A549 (cell line): ENCODE measurements around the gene BCLAF1. TPM values are rescaled to one million over a fixed set of nuclear protein-coding genes. Genes with fewer than 3 reads are reported as not detected.

Experiments used
- CBX2 ChIP-seq: fragments of 200-600 bp; sonication (generic); IDR thresholded peaks from 2 replicates; pipeline ENCODE4 v1.6.1; 2016; ENCODE audit warnings: low read depth, mild to moderate bottlenecking, borderline replicate concordance
- CEBPB ChIP-seq, 2 experiments: fragments of >200 bp in 1 of 2; sonication (Bioruptor Twin) in 1 of 2; formaldehyde crosslinking in 1 of 2; IDR thresholded peaks; 2 replicates each; pipeline ENCODE4 v1.6.1; 2012 to 2016
- FOSB ChIP-seq: fragments of 250-450 bp; sonication (Bioruptor Pico); IDR thresholded peaks from 2 replicates; pipeline ENCODE4 v1.5.0; 2020; ENCODE audit warnings: mild to moderate bottlenecking, moderate library complexity
- FOSL2 ChIP-seq, 2 experiments: fragments of 450-650 bp in 1 of 2; fragments of >200 bp in 1 of 2; sonication (Bioruptor Twin) in 1 of 2; formaldehyde crosslinking; IDR thresholded peaks; 2 replicates each; pipeline versions ENCODE4 v1.5.0 to v1.6.1; 2016 to 2020; ENCODE audit warnings: mild to moderate bottlenecking in 1 of 2, moderate library complexity in 1 of 2
- HOXB13 ChIP-seq: fragments of 250-450 bp; sonication (Bioruptor Pico); IDR thresholded peaks from 2 replicates; pipeline ENCODE4 v1.5.0; 2020; ENCODE audit warnings: low read depth, mild to moderate bottlenecking, moderate library complexity
- KDM1A ChIP-seq: fragments of 200-600 bp; sonication (generic); IDR thresholded peaks from 2 replicates; pipeline ENCODE4 v1.6.1; 2016; ENCODE audit warnings: low read depth, mild to moderate bottlenecking
- MAFK ChIP-seq: fragments of 450-650 bp; IDR thresholded peaks from 2 replicates; pipeline ENCODE4 v1.6.1; 2014; ENCODE audit not compliant: partially characterized antibody
- MAZ ChIP-seq: fragments of 150-350 bp; IDR thresholded peaks from 2 replicates; pipeline ENCODE4 v1.6.1; 2014; ENCODE audit warnings: antibody characterized with exemption, low read depth, low read length, borderline replicate concordance
- NFE2L2 ChIP-seq: fragments of 150-350 bp; conservative IDR thresholded peaks from 2 replicates; pipeline ENCODE4 v1.6.1; 2014; ENCODE audit warnings: low read length
- POLR2A ChIP-seq: IDR thresholded peaks from 2 replicates; pipeline ENCODE4 v1.6.1; 2012; ENCODE audit warnings: mild to moderate bottlenecking, low read length
- RAD21 ChIP-seq, 2 experiments: fragments of >200 bp in 1 of 2; sonication (Bioruptor Twin) in 1 of 2; formaldehyde crosslinking in 1 of 2; IDR thresholded peaks in 1 of 2; conservative IDR thresholded peaks in 1 of 2; 2 replicates in 1 of 2; 3 replicates in 1 of 2; pipeline ENCODE4 v1.6.1; 2012 to 2018; ENCODE audit warnings: inconsistent platforms in 1 of 2
- RARB ChIP-seq: fragments of 250-450 bp; sonication (Bioruptor Pico); IDR thresholded peaks from 2 replicates; pipeline ENCODE4 v1.8.0; 2021; ENCODE audit warnings: mild to moderate bottlenecking, moderate library complexity
- RCOR1 ChIP-seq: fragments of 150-350 bp; IDR thresholded peaks from 2 replicates; pipeline ENCODE4 v1.6.1; 2014; ENCODE audit warnings: antibody characterized with exemption, low read length, low read depth
- RFX5 ChIP-seq: fragments of 450-650 bp; IDR thresholded peaks from 2 replicates; pipeline ENCODE4 v1.7.1; 2014; ENCODE audit warnings: antibody characterized with exemption, mild to moderate bottlenecking, moderate library complexity
- RNF2 ChIP-seq: fragments of 200-600 bp; sonication (generic); IDR thresholded peaks from 2 replicates; pipeline ENCODE4 v1.6.1; 2016; ENCODE audit warnings: low read depth, mild to moderate bottlenecking, antibody characterized with exemption, moderate library complexity, borderline replicate concordance
- SMC3 ChIP-seq: fragments of >200 bp; sonication (Bioruptor Twin); formaldehyde crosslinking; IDR thresholded peaks from 3 replicates; pipeline ENCODE4 v1.6.1; 2018; ENCODE audit warnings: inconsistent platforms
- TP53 ChIP-seq: fragments of 250-450 bp; sonication (Bioruptor Pico); IDR thresholded peaks from 2 replicates; pipeline ENCODE4 v1.5.0; 2021; ENCODE audit warnings: mild to moderate bottlenecking, moderate library complexity
- ZFP36 ChIP-seq: fragments of 450-650 bp; IDR thresholded peaks from 2 replicates; pipeline ENCODE4 v1.6.1; 2014; ENCODE audit warnings: borderline replicate concordance; ENCODE audit not compliant: partially characterized antibody
- ZSCAN20 ChIP-seq: fragments of 250-450 bp; sonication (Bioruptor Pico); IDR thresholded peaks from 2 replicates; pipeline ENCODE4 v1.8.0; 2022; ENCODE audit warnings: mild to moderate bottlenecking, moderate library complexity
- polyA plus RNA-seq, 4 experiments: library from polyadenylated mRNA; depleted of rRNA in 3 of 4; stranded (reverse); fragments of >200 nt; fragmentation: RNase III in 1 of 4; extraction: RNeasy Plus Mini Kit Qiagen cat#74134 plus additional on column Dnase treatment in 1 of 4; gene quantifications; 2 replicates in 3 of 4; 3 replicates in 1 of 4; pipeline ENCODE4 v1.2.3, GENCODE V29; 2011 to 2017
- TF ChIP-seq, protein P1 (sequence below): fragments of 200-600 bp; sonication (generic); IDR thresholded peaks from 2 replicates; pipeline ENCODE4 v1.6.1; 2016; ENCODE audit warnings: antibody characterized with exemption, mild to moderate bottlenecking, moderate library complexity
- TF ChIP-seq, protein P2 (sequence below): fragments of 250-450 bp; sonication (Bioruptor Pico); IDR thresholded peaks from 2 replicates; pipeline ENCODE4 v1.5.0; 2021; ENCODE audit warnings: mild to moderate bottlenecking, moderate library complexity, borderline replicate concordance
- TF ChIP-seq, protein P3 (sequence below): IDR thresholded peaks from 2 replicates; pipeline ENCODE4 v1.6.1; 2012
- TF ChIP-seq, protein P4 (sequence below): fragments of >200 bp; sonication (Bioruptor Twin); formaldehyde crosslinking; IDR thresholded peaks from 2 replicates; pipeline ENCODE4 v1.6.1; 2016

Gene BCLAF1
- polyA plus RNA-seq, 2 of the 4 experiments (the other 2 are of a cell fraction): 96.0 to 122 TPM

DNA sequence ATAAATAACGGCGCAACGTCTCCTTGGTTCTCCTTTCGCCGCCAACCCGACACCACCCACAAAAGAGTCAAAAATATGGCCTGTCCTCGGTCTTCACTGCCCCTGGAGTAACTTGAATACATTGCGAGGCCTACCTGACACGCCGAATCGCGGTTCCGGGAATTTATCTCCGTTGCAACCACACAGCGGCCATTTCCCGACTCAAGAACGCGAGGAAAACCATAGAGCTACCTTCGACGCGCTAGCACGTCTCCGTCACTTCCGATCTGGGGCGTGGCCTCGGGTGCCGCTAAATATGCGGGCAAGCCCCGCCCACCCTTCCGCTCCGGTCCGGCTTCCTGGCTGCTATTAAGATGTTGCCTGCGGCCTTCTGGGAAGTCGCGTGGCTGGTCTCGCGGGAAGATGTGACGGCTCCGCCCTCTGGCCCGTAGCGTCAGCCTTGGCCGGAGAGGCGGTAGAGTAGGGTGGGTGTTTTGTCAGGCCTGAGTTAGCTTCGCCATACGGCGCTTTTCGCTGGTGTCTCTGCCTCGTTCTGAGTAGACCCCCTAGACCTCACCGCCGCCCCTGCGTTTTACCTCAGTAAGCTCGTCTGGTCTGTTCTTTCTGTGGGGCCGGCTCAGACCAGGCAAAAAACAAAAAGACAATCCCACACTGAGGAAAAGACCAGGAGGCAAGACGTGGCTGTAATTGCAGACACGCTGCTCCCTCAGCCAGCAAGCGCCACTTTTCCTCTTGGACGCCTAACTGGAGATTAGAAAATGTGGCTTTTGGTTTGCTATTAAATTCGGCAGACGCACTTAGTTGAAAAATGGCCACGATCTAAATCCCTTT is at the start of gene BCLAF1 (continued):
- TF ChIP-seq FOSL2 (IDR thresholded peaks at IDR 0.05) (no peak), FOSL2 (CRISPR knock-in tag; IDR thresholded peaks at IDR 0.05) (no peak), FOSB (CRISPR knock-in tag) (0 out of 2 replicates have a peak, but pooled peaks have one; percentile 42), ZFP36 (no peak), TP53 (CRISPR knock-in tag) (no peak), RNF2 (no peak), ZSCAN20 (CRISPR knock-in tag) (no peak), KDM1A (no peak), RFX5 (no peak), MAZ (no peak), POLR2A (peak; percentile 82), RAD21 (conservative IDR thresholded peaks at IDR 0.05 in 1 of 2, IDR thresholded peaks at IDR 0.05 in 1 of 2) (no peak), RARB (CRISPR knock-in tag) (no peak), CBX2 (no peak), HOXB13 (CRISPR knock-in tag) (no peak), RCOR1 (no peak), NFE2L2 (no peak), SMC3 (no peak), CEBPB (IDR thresholded peaks at IDR 0.05) (no peak), MAFK (no peak)
- TF ChIP-seq, protein P1, sequence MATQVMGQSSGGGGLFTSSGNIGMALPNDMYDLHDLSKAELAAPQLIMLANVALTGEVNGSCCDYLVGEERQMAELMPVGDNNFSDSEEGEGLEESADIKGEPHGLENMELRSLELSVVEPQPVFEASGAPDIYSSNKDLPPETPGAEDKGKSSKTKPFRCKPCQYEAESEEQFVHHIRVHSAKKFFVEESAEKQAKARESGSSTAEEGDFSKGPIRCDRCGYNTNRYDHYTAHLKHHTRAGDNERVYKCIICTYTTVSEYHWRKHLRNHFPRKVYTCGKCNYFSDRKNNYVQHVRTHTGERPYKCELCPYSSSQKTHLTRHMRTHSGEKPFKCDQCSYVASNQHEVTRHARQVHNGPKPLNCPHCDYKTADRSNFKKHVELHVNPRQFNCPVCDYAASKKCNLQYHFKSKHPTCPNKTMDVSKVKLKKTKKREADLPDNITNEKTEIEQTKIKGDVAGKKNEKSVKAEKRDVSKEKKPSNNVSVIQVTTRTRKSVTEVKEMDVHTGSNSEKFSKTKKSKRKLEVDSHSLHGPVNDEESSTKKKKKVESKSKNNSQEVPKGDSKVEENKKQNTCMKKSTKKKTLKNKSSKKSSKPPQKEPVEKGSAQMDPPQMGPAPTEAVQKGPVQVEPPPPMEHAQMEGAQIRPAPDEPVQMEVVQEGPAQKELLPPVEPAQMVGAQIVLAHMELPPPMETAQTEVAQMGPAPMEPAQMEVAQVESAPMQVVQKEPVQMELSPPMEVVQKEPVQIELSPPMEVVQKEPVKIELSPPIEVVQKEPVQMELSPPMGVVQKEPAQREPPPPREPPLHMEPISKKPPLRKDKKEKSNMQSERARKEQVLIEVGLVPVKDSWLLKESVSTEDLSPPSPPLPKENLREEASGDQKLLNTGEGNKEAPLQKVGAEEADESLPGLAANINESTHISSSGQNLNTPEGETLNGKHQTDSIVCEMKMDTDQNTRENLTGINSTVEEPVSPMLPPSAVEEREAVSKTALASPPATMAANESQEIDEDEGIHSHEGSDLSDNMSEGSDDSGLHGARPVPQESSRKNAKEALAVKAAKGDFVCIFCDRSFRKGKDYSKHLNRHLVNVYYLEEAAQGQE: peak; percentile 73
- TF ChIP-seq, protein P2, sequence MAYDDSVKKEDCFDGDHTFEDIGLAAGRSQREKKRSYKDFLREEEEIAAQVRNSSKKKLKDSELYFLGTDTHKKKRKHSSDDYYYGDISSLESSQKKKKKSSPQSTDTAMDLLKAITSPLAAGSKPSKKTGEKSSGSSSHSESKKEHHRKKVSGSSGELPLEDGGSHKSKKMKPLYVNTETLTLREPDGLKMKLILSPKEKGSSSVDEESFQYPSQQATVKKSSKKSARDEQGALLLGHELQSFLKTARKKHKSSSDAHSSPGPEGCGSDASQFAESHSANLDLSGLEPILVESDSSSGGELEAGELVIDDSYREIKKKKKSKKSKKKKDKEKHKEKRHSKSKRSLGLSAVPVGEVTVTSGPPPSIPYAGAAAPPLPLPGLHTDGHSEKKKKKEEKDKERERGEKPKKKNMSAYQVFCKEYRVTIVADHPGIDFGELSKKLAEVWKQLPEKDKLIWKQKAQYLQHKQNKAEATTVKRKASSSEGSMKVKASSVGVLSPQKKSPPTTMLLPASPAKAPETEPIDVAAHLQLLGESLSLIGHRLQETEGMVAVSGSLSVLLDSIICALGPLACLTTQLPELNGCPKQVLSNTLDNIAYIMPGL (CRISPR knock-in tag): no peak
- TF ChIP-seq, protein P3, sequence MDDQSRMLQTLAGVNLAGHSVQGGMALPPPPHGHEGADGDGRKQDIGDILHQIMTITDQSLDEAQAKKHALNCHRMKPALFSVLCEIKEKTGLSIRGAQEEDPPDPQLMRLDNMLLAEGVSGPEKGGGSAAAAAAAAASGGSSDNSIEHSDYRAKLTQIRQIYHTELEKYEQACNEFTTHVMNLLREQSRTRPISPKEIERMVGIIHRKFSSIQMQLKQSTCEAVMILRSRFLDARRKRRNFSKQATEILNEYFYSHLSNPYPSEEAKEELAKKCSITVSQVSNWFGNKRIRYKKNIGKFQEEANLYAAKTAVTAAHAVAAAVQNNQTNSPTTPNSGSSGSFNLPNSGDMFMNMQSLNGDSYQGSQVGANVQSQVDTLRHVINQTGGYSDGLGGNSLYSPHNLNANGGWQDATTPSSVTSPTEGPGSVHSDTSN: no peak
- TF ChIP-seq, protein P4, sequence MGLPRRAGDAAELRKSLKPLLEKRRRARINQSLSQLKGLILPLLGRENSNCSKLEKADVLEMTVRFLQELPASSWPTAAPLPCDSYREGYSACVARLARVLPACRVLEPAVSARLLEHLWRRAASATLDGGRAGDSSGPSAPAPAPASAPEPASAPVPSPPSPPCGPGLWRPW: no peak
